Measurements from ENCODE around the gene MAP2K7.

The MAP2K7 gene

DNA sequence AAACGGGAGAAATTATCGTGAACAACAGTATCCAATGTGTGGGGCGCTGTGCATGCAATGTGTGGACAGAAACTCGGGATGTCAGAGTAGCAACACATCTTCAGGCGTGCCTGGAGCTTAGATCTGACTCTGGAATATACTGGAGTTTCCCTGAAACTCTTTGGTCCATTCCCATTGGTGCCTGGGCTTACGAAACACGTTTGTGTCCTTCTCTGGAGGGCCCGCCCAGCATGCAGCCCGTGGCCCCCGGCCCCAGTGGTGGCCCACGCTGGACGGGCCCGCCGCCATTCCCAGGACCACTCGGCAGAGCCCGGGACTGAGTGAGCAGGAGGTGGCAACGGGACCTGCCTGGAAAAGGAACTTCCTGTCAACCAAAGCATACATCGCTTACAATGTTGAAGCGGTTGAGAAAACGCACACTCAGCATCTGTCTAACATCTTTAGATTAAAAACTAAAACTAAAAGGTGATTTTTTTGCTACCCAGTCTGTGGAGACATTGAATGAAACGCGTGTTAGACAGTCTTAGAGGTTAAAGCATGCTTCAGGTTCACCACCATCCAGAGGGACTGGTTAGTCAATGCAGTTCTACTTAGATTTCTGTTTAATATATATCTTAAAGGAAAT is 59.1 kb downstream of the MAP2K7 start:
- no peak for DNase-seq (ENCODE audit: low read depth, low spot score)

DNA sequence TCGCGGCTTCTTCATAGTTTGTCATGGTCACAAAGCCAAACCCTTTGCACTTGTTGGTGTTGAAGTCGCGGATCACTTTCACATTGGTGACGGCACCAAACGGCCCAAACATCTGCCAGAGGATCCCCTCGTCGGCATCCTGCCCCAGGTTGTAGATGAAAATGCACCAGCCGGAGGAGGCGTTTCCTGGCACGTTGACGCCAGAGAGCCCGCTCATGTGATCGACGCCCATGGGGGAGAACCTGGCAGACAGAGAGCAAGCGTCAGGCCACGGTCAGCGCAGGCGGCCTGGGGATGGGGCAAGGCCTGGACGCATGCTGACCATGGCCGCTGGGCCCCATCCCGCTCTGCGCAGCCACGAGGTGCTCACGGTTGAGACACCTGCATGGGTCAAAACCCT is 59.9 kb downstream of the MAP2K7 start:
- DNase-seq (ENCODE audit: low read depth, low spot score): no peak
